WERI-Rb-1 (cell line): Measurements from ENCODE around the gene CDK3.

Source experiments
- DNase-seq: peaks from one replicate; pipeline ENCODE4 v3.0.0-alpha.2; 2020
- H3K27ac ChIP-seq: fragments of 250-450 bp; sonication (Bioruptor Pico); 2 replicates; pipeline ENCODE4 v1.5.1; 2020; ENCODE audit warnings: mild to moderate bottlenecking, moderate library complexity
- H3K27me3 ChIP-seq: fragments of 250-450 bp; sonication (Bioruptor Pico); 2 replicates; pipeline ENCODE4 v1.5.1; 2021; ENCODE audit warnings: mild to moderate bottlenecking, low read depth, moderate library complexity; ENCODE audit not compliant: insufficient read depth, severe bottlenecking
- H3K36me3 ChIP-seq: fragments of 250-450 bp; sonication (Bioruptor Pico); 2 replicates; pipeline ENCODE4 v1.5.1; 2020; ENCODE audit warnings: mild to moderate bottlenecking, moderate library complexity
- H3K4me3 ChIP-seq: 2 replicates; pipeline ENCODE4 v1.5.1; 2011; ENCODE audit warnings: low read depth, mild to moderate bottlenecking, control low read depth, low read length
- H3K9me3 ChIP-seq: fragments of 250-450 bp; sonication (Bioruptor Pico); 2 replicates; pipeline ENCODE4 v1.5.1; 2021; ENCODE audit warnings: mild to moderate bottlenecking, moderate library complexity; ENCODE audit not compliant: severe bottlenecking
- CTCF ChIP-seq: IDR thresholded peaks from 2 replicates; pipeline ENCODE4 v1.5.1; 2011; ENCODE audit warnings: low read depth, mild to moderate bottlenecking, control low read depth, inconsistent platforms, low read length

Gene CDK3

GRCh38 chr17:76022285-76022684 is 21.6 kb downstream of the CDK3 start:
- H3K27me3 ChIP-seq = no peaks in the 10 kb centered on the region
- no peaks in the 10 kb centered on the region for H3K9me3 ChIP-seq
- H3K27ac ChIP-seq = no peak overlapping the region
- peaks cover 4% of the 10 kb centered on the region for H3K36me3 ChIP-seq
- no peak for DNase-seq
- TF ChIP-seq CTCF = no peak
- H3K4me3 ChIP-seq = no peak overlapping the region

GRCh38 chr17:76022973-76023899 is 22.6 kb downstream of the CDK3 start:
- no peak for DNase-seq
- H3K36me3 ChIP-seq = peaks cover 4% of the 10 kb centered on the region
- no peaks in the 10 kb centered on the region for H3K27me3 ChIP-seq
- no peaks in the 10 kb centered on the region for H3K9me3 ChIP-seq
- H3K4me3 ChIP-seq = no peak overlapping the region
- TF ChIP-seq CTCF = no peak
- no peak overlapping the region for H3K27ac ChIP-seq

- DNase-seq = no peak
- no peaks in the 10 kb centered on the region for H3K9me3 ChIP-seq
- peaks cover 4% of the 10 kb centered on the region for H3K36me3 ChIP-seq
- no peaks in the 10 kb centered on the region for H3K27me3 ChIP-seq
- TF ChIP-seq CTCF = no peak
- no peak overlapping the region for H3K4me3 ChIP-seq
- no peak overlapping the region for H3K27ac ChIP-seq
Observed at GRCh38 chr17:76023900-76024237, 23.2 kb downstream of the CDK3 start.

GRCh38 chr17:76024353-76024752 is 23.7 kb downstream of the CDK3 start:
- no peaks in the 10 kb centered on the region for H3K9me3 ChIP-seq
- H3K36me3 ChIP-seq = peaks cover under 1% of the 10 kb centered on the region
- no peak for DNase-seq
- H3K27me3 ChIP-seq = no peaks in the 10 kb centered on the region
- H3K4me3 ChIP-seq = no peak overlapping the region
- H3K27ac ChIP-seq = no peak overlapping the region
- no peak for TF ChIP-seq CTCF

GRCh38 chr17:76025294-76025693 is 24.6 kb downstream of the CDK3 start:
- H3K4me3 ChIP-seq = no peak overlapping the region
- no peak for DNase-seq
- no peak overlapping the region for H3K27ac ChIP-seq
- H3K9me3 ChIP-seq = no peaks in the 10 kb centered on the region
- H3K27me3 ChIP-seq = no peaks in the 10 kb centered on the region
- no peaks in the 10 kb centered on the region; the same call in 1 of the 2 replicates for H3K36me3 ChIP-seq
- TF ChIP-seq CTCF = no peak

GRCh38 chr17:76026714-76027158 is 26.1 kb downstream of the CDK3 start:
- peak overlapping the region; percentile 23 for H3K4me3 ChIP-seq
- no peaks in the 10 kb centered on the region; the same call in 1 of the 2 replicates for H3K36me3 ChIP-seq
- H3K27ac ChIP-seq = peak overlapping the region; percentile 64
- peak; percentile 46 for DNase-seq
- H3K27me3 ChIP-seq = no peaks in the 10 kb centered on the region
- TF ChIP-seq CTCF = no peak
- H3K9me3 ChIP-seq = peaks cover 3% of the 10 kb centered on the region
